Mucosa of descending colon (tissue), 3 donors: ENCODE results near the gene NCKAP5L. TPM values are rescaled to one million over a fixed set of nuclear protein-coding genes. Genes with fewer than 3 reads are reported as not detected.
"Not testable (repeated sequence)": the region's sequence is repeated elsewhere in the genome, so short reads cannot be mapped to it uniquely, and the experiment has no call there.

Source experiments
- ATAC-seq: fragments of 200-7000 bp; cut with Tn5 transposase; one replicate; pipeline ENCODE4 v1.9.1; 2020; ENCODE audit warnings: mild to moderate bottlenecking, moderate library complexity
- DNase-seq, 3 donors: peaks; one replicate each; pipeline ENCODE4 v3.0.0-alpha.2; 2020
- H3K36me3 ChIP-seq: fragments of 200-600 bp; one replicate; pipeline ENCODE4 v1.8.0; 2021; ENCODE audit warnings: low read depth, mild to moderate bottlenecking
- H3K4me1 ChIP-seq: fragments of 200-600 bp; one replicate; pipeline ENCODE4 v1.8.0; 2021; ENCODE audit warnings: low read depth, mild to moderate bottlenecking
- H3K4me3 ChIP-seq: fragments of 200-600 bp; one replicate; pipeline ENCODE4 v1.8.0; 2021; ENCODE audit warnings: mild to moderate bottlenecking
- H3K9me3 ChIP-seq: fragments of 200-600 bp; one replicate; pipeline ENCODE4 v1.8.0; 2021; ENCODE audit warnings: mild to moderate bottlenecking
- CTCF ChIP-seq: fragments of 200-600 bp; IDR thresholded peaks from one replicate; pipeline ENCODE4 v1.8.0; 2022; ENCODE audit warnings: antibody characterized with exemption, mild to moderate bottlenecking
- intact Hi-C, 2 donors: fragments of 100-400 bp; cut with DNase I in 1 of 2; cut with micrococcal nuclease in 1 of 2; formaldehyde crosslinking; loops; one replicate each; pipeline versions ENCODE4 v1.11.0 to v1.11.1; 2022; cut with DNase I, micrococcal nuclease
- total RNA-seq, 3 donors: library from RNA; stranded (reverse); fragmentation: NEBNext Ultra II Directional in 2 of 3; extraction: Animal tissue kit (Norgen Biotek cat#: 25700) in 2 of 3; gene quantifications; one replicate each; pipeline versions ENCODE4 v1.2.1 to v1.2.4, GENCODE V29; 2021 to 2023
- donor health status: DM: no; HTN: no; CAD: no; lungs with moderate emphysema.
- donor health status: DM: no; HTN: no; CAD: no.
- donor health status: DM: no; HTN: yes; CAD: no.

The NCKAP5L gene
- total RNA-seq, 3 donors from 2014 or later: 2.5 to 17.7 (median 4.7) TPM

- H3K4me1 ChIP-seq: no peaks in the 10 kb centered on the region
- ATAC-seq (peak; percentile 88), DNase-seq (peak in 2 of 3 donors; percentile 54 to 64)
- H3K4me3 ChIP-seq: no peak overlapping the region
- TF ChIP-seq CTCF: peak; percentile 44
- no peaks in the 10 kb centered on the region for H3K9me3 ChIP-seq
- intact Hi-C loops: no loop called here
- H3K36me3 ChIP-seq: no peaks in the 10 kb centered on the region
Measured at GRCh38 chr12:49776413-49776812, 51.8 kb downstream of the NCKAP5L start.

GRCh38 chr12:49773102-49773501 lies 55.1 kb downstream of the NCKAP5L start:
- H3K9me3 ChIP-seq, H3K36me3 ChIP-seq, H3K4me1 ChIP-seq, H3K4me3 ChIP-seq, ATAC-seq, intact Hi-C loops, DNase-seq: not testable (repeated sequence)

GRCh38 chr12:49767333-49767732 lies 60.9 kb downstream of the NCKAP5L start:
- no peak overlapping the region for H3K4me3 ChIP-seq
- H3K36me3 ChIP-seq: peaks cover 5% of the 10 kb centered on the region
- no peak for TF ChIP-seq CTCF
- DNase-seq: no peak
- intact Hi-C loops: no loop called here
- H3K4me1 ChIP-seq: peaks cover 6% of the 10 kb centered on the region
- no peaks in the 10 kb centered on the region for H3K9me3 ChIP-seq
- ATAC-seq: no peak

GRCh38 chr12:49766115-49766455 lies 62.1 kb downstream of the NCKAP5L start:
- intact Hi-C loops: no loop called here
- peaks cover 6% of the 10 kb centered on the region for H3K4me1 ChIP-seq
- H3K36me3 ChIP-seq: peaks cover 10% of the 10 kb centered on the region
- no peak overlapping the region for H3K4me3 ChIP-seq
- ATAC-seq (no peak), DNase-seq (no peak)
- no peaks in the 10 kb centered on the region for H3K9me3 ChIP-seq
- no peak for TF ChIP-seq CTCF

DNA sequence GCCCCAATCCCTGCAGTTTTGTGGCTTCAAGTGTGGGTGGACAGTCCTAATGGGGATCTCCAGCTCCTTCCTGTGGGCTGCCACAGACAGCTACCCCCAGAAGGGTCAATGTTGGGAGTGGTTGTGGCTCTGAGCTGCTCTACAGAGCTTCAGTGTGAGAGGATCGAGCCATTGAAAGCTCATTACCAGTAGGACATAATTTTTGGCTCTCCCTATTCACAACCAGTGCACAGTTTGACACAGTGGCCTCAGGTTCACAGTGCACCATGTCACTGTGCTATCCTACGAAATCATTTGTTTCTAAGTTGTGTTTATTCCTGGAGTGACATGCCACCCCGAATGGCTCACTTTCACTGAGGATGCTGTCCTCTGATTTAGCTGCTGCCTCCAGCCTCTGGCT lies 64.1 kb downstream of the NCKAP5L start:
- DNase-seq (no peak), ATAC-seq (no peak)
- peaks cover 6% of the 10 kb centered on the region for H3K4me1 ChIP-seq
- intact Hi-C loops: no loop called here
- no peak for TF ChIP-seq CTCF
- H3K4me3 ChIP-seq: no peak overlapping the region
- H3K36me3 ChIP-seq: peaks cover 20% of the 10 kb centered on the region
- no peaks in the 10 kb centered on the region for H3K9me3 ChIP-seq

GRCh38 chr12:49763006-49763591 lies 65.1 kb downstream of the NCKAP5L start:
- peaks cover 6% of the 10 kb centered on the region for H3K4me1 ChIP-seq
- intact Hi-C loops: no loop called here
- H3K36me3 ChIP-seq: peaks cover 27% of the 10 kb centered on the region
- TF ChIP-seq CTCF: peak; percentile 48
- peak; percentile 71 to 84 (median 78) for DNase-seq
- H3K9me3 ChIP-seq: no peaks in the 10 kb centered on the region
- no peak overlapping the region for H3K4me3 ChIP-seq
- peak; percentile 78 for ATAC-seq
